B cell (primary cell): Measurements from ENCODE around the gene XPNPEP3. TPM values are rescaled to one million over a fixed set of nuclear protein-coding genes. Genes with fewer than 3 reads are reported as not detected.

Experiments
- ATAC-seq: fragments of 200-7000 bp; cut with Tn5 transposase; one replicate; pipeline ENCODE4 v1.10.0; 2021; ENCODE audit warnings: low read depth, mild to moderate bottlenecking, moderate number of reproducible peaks, moderate library complexity
- CTCF ChIA-PET: fragments of 350-600 bp; sonication (Branson Sonifier 250); formaldehyde crosslinking; loops from one replicate; lab custom pipeline; 2021; ENCODE audit warnings: antibody characterized with exemption, inconsistent platforms; lab: Charles Lee
- POLR2A ChIA-PET: fragments of 350-600 bp; sonication (Branson Sonifier 250); formaldehyde crosslinking; loops from one replicate; lab custom pipeline; 2021; ENCODE audit warnings: antibody characterized with exemption; lab: Charles Lee
- DNase-seq: peaks from one replicate; pipeline ENCODE4 v3.0.0; 2013
- H2AFZ ChIP-seq: 2 replicates; pipeline ENCODE4 v1.6.1; 2012; ENCODE audit warnings: mild to moderate bottlenecking, low read depth, low read length; ENCODE audit not compliant: insufficient read depth, poor library complexity, severe bottlenecking
- H3K27ac ChIP-seq, 2 donors: 1 replicate in 1 of 2; 2 replicates in 1 of 2; pipeline ENCODE4 v1.5.1; 2012 to 2013; ENCODE audit warnings: low read length in 2 of 2, mild to moderate bottlenecking in 2 of 2, moderate library complexity in 1 of 2
- H3K27me3 ChIP-seq, 4 experiments: fragments of 200-600 bp in 1 of 4; sonication (generic) in 1 of 4; replicated peaks in 1 of 4; 1 replicate in 2 of 4; 2 replicates in 2 of 4; pipeline versions ENCODE4 v1.6.1 to v1.7.0; 2013 to 2016; ENCODE audit warnings: low read length in 3 of 4, mild to moderate bottlenecking in 2 of 4, mixed read lengths in 1 of 4, moderate library complexity in 1 of 4; ENCODE audit not compliant: insufficient read depth in 4 of 4, control insufficient read depth in 3 of 4; ENCODE audit errors: control extremely low read depth in 1 of 4
- H3K36me3 ChIP-seq, 2 experiments: replicated peaks in 1 of 2; 1 replicate in 1 of 2; 2 replicates in 1 of 2; pipeline versions ENCODE4 v1.6.1 to v1.7.1; 2013; ENCODE audit warnings: low read length in 1 of 2; ENCODE audit not compliant: insufficient read depth in 2 of 2, control insufficient read depth in 1 of 2; ENCODE audit errors: control extremely low read depth in 1 of 2, extremely low read depth in 1 of 2
- H3K4me1 ChIP-seq, 2 donors: fragments of 200-600 bp in 1 of 2; sonication (generic) in 1 of 2; 1 replicate in 1 of 2; 2 replicates in 1 of 2; pipeline versions ENCODE4 v1.5.1 to v1.6.1; 2013 to 2017; ENCODE audit warnings: low read length in 2 of 2; ENCODE audit not compliant: control insufficient read depth in 2 of 2, insufficient read depth in 2 of 2
- H3K4me2 ChIP-seq: replicated peaks from 2 replicates; pipeline ENCODE3; 2012; ENCODE audit warnings: mild to moderate bottlenecking, low read depth, low read length; ENCODE audit not compliant: poor library complexity, severe bottlenecking
- H3K4me3 ChIP-seq, 5 experiments: fragments of 200-600 bp in 1 of 5; sonication (generic) in 1 of 5; 1 replicate in 3 of 5; 2 replicates in 2 of 5; pipeline versions ENCODE4 v1.5.1 to v1.7.0; 2011 to 2016; ENCODE audit warnings: low read length in 4 of 5, mild to moderate bottlenecking in 4 of 5, low read depth in 2 of 5, control low read depth in 1 of 5, moderate library complexity in 1 of 5; ENCODE audit not compliant: insufficient read depth in 1 of 5; ENCODE audit errors: control extremely low read depth in 1 of 5, extremely low read depth in 1 of 5
- H3K79me2 ChIP-seq: fragments of 200-600 bp; sonication (generic); one replicate; pipeline ENCODE4 v1.6.0; 2016; ENCODE audit warnings: low read length; ENCODE audit not compliant: control insufficient read depth, insufficient read depth
- H3K9ac ChIP-seq: fragments of 200-600 bp; sonication (generic); 2 replicates; pipeline ENCODE4 v1.6.1; 2017; ENCODE audit warnings: mild to moderate bottlenecking, low read length, moderate library complexity
- H3K9me3 ChIP-seq, 3 donors: one replicate each; pipeline versions ENCODE4 v1.6.1 to v1.7.1; 2013; ENCODE audit warnings: low read length in 2 of 3; ENCODE audit not compliant: control insufficient read depth in 2 of 3, insufficient read depth in 1 of 3; ENCODE audit errors: control extremely low read depth in 1 of 3
- H4K20me1 ChIP-seq: 2 replicates; pipeline ENCODE4 v1.6.0; 2012; ENCODE audit warnings: mild to moderate bottlenecking, low read length; ENCODE audit not compliant: insufficient read depth, control insufficient read depth, poor library complexity, severe bottlenecking
- H3K27ac Mint-ChIP-seq: one replicate; pipeline ENCODE4 v1.8.0; 2021; ENCODE audit warnings: mixed read lengths
- H3K27me3 Mint-ChIP-seq: one replicate; pipeline ENCODE4 v1.8.0; 2021; ENCODE audit warnings: mixed read lengths
- H3K4me1 Mint-ChIP-seq: one replicate; pipeline ENCODE4 v1.8.0; 2021; ENCODE audit warnings: mixed read lengths
- H3K4me3 Mint-ChIP-seq: one replicate; pipeline ENCODE4 v1.8.0; 2021; ENCODE audit warnings: mixed read lengths
- H3K9me3 Mint-ChIP-seq: one replicate; pipeline ENCODE4 v1.8.0; 2022; ENCODE audit warnings: mixed read lengths; ENCODE audit not compliant: insufficient read depth
- EZH2 ChIP-seq: IDR thresholded peaks from 2 replicates; pipeline ENCODE4 v1.6.1; 2012; ENCODE audit warnings: borderline replicate concordance, low read depth, mild to moderate bottlenecking, moderate library complexity, low read length; ENCODE audit not compliant: insufficient read depth, poor library complexity, severe bottlenecking
- WGBS: methylation state at CpG from one replicate; pipeline ENCODE4 v1.1.5; 2013; ENCODE audit warnings: missing lambda C conversion rate; ENCODE audit not compliant: insufficient coverage; 5-methylcytosine and 5-hydroxymethylcytosine counted together
- intact Hi-C: fragments of 100-400 bp; cut with micrococcal nuclease; formaldehyde crosslinking; loops from one replicate; pipeline ENCODE4 v1.10.0; 2022
- polyA plus RNA-seq: library from polyadenylated mRNA; depleted of rRNA; stranded (reverse); fragments of >200 nt; gene quantifications from 2 replicates; pipeline ENCODE4 v1.2.3, GENCODE V29; 2012
- total RNA-seq, 2 donors: library from RNA; stranded (reverse); fragments of 120-200 nt in 1 of 2; gene quantifications; 1 replicate in 1 of 2; 2 replicates in 1 of 2; pipeline versions ENCODE4 v1.2.3 to v1.2.4, GENCODE V29; 2013 to 2022
- TF ChIP-seq, protein P1 (sequence below): fragments of 200-600 bp; IDR thresholded peaks from one replicate; pipeline ENCODE4 v1.8.0; 2022; ENCODE audit warnings: antibody characterized with exemption, mild to moderate bottlenecking

Gene XPNPEP3
- total and polyA plus RNA-seq, 2 donors (not counting 1 experiment from before 2014, with no cell fraction given), result 7.9 to 18.9 TPM

GRCh38 chr22:40857309-40857855, 434 bp downstream of the XPNPEP3 start:
- Mint-ChIP-seq H3K9me3 (no peaks in the 10 kb centered on the region), H3K4me3 (peak overlapping the region; percentile 97), H3K27ac (peak overlapping the region; percentile 100), H3K4me1 (peaks cover 43% of the 10 kb centered on the region), H3K27me3 (no peaks in the 10 kb centered on the region)
- Histone ChIP-seq H3K27ac (peak overlapping the region; percentile 91 to 94), H2AFZ (peak overlapping the region; percentile 85), H3K4me3 (peak overlapping the region; percentile 82 to 98 (median 94)), H3K79me2 (peaks cover 85% of the 10 kb centered on the region), H4K20me1 (peaks cover 5% of the 10 kb centered on the region), H3K9me3 (no peaks in the 10 kb centered on the region), H3K9ac (peak overlapping the region; percentile 96), H3K27me3 (no peaks in the 10 kb centered on the region), H3K4me2 (peak overlapping the region; percentile 80), H3K4me1 (peaks cover 24 to 28% of the 10 kb centered on the region in 2 donors), H3K36me3 (peaks cover 0 to 3% of the 10 kb centered on the region in 2 experiments)
- CTCF ChIA-PET, result interaction anchor here (0.6 to 2.1 kb wide), 8 partner anchors 17 to 761 kb away, joined by 3 to 10 read pairs (median 4); no protein-coding TSS in a partner anchor
- TF ChIP-seq EZH2, result no peak
- intact Hi-C loops, result loop anchor here (5.0 to 10.0 kb wide), 3 partner anchors 165 to 587 kb away; partner anchors contain the start of genes TEF and TOB2
- no peak for DNase-seq
- no peak for ATAC-seq
- WGBS, result 13% methylated on average over 17 of the region's 18 CpGs
- POLR2A ChIA-PET, result interaction anchor here (0.5 to 1.4 kb wide), 11 partner anchors 13 to 589 kb away, joined by 3 to 7 read pairs (median 4); partner anchors contain the start of genes EP300, RBX1, SGSM3 and SLC25A17

GRCh38 chr22:40862013-40862412, 5.1 kb downstream of the XPNPEP3 start, which contains the start of gene DNAJB7:
Gene DNAJB7 (minus strand): TSS chr22:40862113. CDS start chr22:40861994, 119 bp downstream.
- intact Hi-C loops, result no loop called here
- H2AFZ ChIP-seq, result no peak within 1 kb of the TSS
- no peaks in the 10 kb centered on the region for H3K27me3 ChIP-seq
- no peak within 1 kb of the TSS for H3K4me3 ChIP-seq
- WGBS, result 100% methylated on average over 2 of the region's 3 CpGs
- no peak within 1 kb of the TSS for H3K4me3 Mint-ChIP-seq
- H3K27ac Mint-ChIP-seq, result no peak within 1 kb of the TSS
- H3K4me2 ChIP-seq, result no peak within 1 kb of the TSS
- no peak for TF ChIP-seq EZH2
- TF ChIP-seq, protein P1, sequence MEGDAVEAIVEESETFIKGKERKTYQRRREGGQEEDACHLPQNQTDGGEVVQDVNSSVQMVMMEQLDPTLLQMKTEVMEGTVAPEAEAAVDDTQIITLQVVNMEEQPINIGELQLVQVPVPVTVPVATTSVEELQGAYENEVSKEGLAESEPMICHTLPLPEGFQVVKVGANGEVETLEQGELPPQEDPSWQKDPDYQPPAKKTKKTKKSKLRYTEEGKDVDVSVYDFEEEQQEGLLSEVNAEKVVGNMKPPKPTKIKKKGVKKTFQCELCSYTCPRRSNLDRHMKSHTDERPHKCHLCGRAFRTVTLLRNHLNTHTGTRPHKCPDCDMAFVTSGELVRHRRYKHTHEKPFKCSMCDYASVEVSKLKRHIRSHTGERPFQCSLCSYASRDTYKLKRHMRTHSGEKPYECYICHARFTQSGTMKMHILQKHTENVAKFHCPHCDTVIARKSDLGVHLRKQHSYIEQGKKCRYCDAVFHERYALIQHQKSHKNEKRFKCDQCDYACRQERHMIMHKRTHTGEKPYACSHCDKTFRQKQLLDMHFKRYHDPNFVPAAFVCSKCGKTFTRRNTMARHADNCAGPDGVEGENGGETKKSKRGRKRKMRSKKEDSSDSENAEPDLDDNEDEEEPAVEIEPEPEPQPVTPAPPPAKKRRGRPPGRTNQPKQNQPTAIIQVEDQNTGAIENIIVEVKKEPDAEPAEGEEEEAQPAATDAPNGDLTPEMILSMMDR, result no peak
- peaks cover 79% of the 10 kb centered on the region for H3K79me2 ChIP-seq
- DNase-seq (no peak), ATAC-seq (no peak)
- H3K9me3 Mint-ChIP-seq, result no peaks in the 10 kb centered on the region
- CTCF ChIA-PET, result no interaction called here
- H3K4me1 ChIP-seq, result peaks cover 14 to 21% of the 10 kb centered on the region in 2 donors
- no peaks in the 10 kb centered on the region for H3K9me3 ChIP-seq
- POLR2A ChIA-PET, result no interaction called here
- no peak within 1 kb of the TSS for H3K27ac ChIP-seq
- H3K9ac ChIP-seq, result no peak within 1 kb of the TSS
- H3K27me3 Mint-ChIP-seq, result no peaks in the 10 kb centered on the region
- H4K20me1 ChIP-seq, result no peaks in the 10 kb centered on the region
- H3K4me1 Mint-ChIP-seq, result peaks cover 28% of the 10 kb centered on the region
- peaks cover 0 to 2% of the 10 kb centered on the region in 2 experiments for H3K36me3 ChIP-seq
